DMS53 treated with DMSO at 0.1 percent for 48 hours (cell line): ENCODE results near the gene IL1RAPL1.

ENCODE experiments used
- DNase-seq: peaks from one replicate; lab custom pipeline; 2025; ENCODE audit not compliant: unreplicated experiment; lab: John Stamatoyannopoulos, UW

The IL1RAPL1 gene

DNA sequence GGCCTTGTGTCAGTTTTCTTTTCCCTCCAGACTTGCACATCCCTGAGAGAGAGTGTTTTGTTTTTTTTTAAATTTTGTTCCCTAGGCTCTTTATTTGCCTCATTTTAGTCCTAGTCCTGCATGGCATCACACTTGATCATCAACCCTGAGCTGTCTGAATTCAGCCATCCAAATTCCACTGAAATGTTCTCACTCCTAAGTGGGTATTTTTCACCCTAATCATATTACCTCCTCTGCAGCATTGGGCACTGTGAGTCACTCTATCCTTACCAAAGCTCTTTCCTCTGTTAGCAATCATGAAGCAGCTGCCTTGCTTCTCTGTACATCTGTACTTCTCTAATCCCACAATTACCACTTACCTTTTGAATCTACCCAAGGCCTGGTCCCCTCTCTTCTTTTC lies 1271.5 kb downstream of the IL1RAPL1 start:
- DNase-seq, result no peak

DNA sequence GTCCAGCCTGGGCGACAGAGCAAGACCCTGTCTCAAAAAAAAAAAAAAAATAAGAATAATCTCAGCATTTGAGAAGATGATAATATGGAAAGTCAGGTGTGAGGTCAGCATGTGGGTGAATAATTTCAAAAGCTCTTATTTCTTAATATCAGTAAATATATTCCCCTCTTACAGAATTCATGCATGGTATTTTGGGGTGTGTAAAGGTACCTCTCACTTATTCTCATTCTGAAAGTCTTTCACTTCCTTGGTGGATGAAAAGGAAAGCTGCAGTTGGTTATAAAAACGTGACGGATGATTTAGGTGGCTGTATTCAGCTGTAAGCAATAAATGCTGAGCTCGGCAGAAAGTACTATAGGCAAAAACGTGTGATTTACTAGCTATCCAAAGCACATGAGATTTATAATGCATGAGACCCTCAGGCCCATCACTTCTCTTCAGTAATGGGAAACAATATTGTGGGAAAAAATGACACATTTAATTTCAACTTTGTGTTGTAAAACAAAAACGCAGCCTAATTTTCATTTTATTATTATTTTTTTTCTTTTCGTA lies 1275.0 kb downstream of the IL1RAPL1 start:
- DNase-seq, result no peak

DNA sequence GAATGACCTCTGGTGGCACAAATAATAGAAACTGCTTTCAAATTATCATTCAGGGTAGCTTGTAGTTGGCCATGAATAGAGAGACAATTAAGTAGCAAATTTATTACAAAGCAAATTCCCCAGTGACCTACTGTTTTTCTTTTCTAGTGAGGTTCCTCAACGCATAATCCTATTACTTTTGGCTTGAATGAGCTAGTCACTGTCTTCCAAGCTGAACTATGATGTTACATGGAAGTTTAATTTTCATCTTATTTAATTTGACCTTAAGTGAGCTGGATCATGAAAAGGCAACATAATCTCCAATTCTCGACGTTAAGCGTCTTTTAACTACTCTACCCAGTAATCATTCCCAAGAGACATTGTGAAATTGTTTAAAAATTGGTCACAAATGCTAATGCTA lies 1280.7 kb downstream of the IL1RAPL1 start:
- no peak for DNase-seq

DNA sequence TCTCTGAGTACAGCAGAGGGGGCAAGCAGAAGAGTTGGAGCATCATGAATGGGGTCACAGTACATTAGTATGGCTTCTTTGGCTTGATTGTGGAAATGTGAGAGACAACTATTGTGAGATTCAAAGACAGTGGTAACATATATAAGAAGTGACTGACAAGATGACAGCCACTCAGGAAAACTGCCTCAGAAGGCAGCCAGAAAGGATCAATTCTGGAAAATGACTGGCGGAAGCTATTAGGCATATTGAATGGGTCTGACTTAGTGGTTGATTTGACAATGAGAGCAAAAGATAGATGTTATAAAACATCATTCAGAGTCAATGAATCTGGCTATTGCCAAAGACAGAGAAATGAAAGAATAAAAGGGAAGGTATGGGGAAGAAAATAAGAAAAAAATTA lies 1282.6 kb downstream of the IL1RAPL1 start:
- DNase-seq, result no peak

DNA sequence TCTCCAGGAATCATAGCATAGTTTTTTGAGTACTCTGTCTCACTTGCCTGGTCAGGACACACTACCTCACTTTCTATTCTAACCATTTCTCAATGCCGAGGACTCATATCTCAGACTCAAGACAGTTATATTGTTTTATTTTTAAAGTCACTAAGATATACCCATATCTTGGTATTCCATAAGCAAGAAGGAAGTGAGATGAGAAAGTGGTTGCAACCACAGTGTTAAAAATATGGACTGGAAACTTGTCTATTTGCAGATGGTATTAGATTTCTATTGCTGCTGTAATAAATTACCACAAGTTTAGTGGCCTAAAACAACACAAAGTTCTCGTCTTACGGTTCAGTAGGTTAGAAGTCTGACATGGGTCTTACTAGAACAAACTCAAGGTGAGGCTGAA lies 1283.4 kb downstream of the IL1RAPL1 start:
- DNase-seq, result no peak

DNA sequence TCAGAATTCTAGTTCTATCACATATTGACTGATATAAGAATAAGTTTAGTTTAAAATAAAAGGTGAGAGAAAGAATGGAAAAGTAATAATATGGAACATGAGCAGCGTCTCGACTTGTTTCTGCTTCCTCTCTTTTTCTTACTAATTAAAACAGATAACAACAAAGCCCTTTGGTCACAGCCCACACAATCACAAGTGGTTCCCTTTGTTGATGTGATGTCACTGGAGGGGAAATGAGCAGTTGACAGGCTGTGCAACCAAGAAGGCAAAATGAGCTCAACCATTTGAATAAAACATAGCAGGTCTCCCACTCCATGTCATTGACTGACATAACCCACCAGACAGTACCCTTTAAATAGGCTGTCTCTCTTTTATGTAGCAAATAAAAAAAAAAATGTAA lies 1285.6 kb downstream of the IL1RAPL1 start:
- no peak for DNase-seq

DNA sequence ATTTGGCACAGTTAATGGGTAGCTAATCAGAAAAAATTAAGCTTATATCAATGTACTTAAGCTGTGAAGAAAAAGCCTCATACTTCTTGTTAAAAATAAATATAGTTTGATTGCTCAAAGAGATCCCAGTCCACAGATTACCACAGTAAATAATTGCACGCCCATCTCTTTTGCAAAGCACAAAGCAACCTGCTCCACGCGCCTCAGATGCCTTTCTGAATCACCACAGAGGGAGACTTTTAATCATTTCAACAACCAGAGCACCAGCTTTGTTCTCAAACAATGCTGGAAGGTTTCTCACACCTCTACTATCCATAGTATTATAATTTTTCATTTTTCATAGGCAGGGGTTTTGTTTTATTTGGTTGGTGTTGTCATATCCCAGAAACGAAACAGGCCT lies 1289.5 kb downstream of the IL1RAPL1 start:
- no peak for DNase-seq

DNA sequence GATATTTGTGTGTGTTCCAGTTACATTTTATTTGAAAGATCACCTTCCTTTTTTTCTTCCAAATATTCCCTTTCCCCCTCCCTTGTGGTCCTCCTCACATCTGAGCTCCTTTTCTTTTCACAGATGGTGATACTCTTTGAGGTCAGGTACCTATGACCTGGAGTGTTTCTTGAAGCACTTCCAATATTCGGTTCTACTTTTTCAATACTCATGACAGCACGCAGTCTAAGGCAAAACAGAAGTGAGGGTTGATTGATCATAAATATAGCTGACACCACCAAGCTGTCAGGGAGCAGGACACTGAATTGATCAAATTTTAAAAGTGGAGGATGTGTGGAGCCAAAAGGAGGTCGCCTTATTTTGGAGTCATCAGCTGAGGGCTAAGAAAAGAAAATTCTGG lies 1293.7 kb downstream of the IL1RAPL1 start:
- DNase-seq, result no peak

DNA sequence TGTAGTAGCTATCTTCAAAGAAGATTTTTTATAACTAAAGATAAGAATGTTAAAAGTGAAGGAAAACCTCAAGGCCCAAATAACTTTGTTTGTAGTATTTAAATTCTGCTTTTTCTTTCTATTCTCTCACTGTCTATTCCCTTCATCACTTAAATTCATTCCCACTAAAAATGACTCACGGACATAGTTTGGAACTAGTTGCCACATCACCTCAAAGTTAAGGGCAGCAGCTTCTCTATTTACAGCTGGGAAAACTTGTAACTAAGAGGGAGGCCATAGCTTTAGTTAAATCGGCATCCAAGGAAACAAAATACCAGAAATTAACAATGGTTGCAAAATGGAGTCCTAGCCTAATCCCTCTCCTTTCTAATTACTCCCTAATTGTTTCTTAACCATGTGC lies 1302.8 kb downstream of the IL1RAPL1 start:
- no peak for DNase-seq

DNA sequence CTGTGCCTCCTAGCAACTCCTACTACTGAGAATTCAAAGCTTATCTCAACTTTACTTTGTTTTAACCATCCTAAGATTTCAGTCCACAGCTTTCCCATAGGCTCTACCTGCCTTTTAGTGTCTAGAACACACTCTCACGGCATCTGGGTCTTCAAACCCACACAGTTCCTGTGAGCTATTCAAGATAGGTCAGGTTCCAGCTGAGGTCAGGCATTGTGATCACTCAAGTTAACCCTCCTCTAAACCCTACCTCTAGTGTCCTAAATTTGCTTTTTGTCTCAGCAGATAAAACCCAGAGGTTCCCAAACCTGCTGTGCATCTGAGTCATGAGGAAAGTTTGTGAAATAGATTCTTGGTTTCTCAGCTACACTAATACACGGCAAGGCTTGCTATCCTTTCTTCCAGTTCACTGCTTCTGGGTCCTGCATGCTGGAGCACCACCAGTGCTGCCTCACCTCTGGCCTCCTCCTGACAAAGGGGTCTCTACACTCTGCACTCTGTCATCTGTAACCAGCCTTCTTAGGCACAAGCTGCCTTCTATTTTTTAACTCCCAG lies 1303.5 kb downstream of the IL1RAPL1 start:
- no peak for DNase-seq

DNA sequence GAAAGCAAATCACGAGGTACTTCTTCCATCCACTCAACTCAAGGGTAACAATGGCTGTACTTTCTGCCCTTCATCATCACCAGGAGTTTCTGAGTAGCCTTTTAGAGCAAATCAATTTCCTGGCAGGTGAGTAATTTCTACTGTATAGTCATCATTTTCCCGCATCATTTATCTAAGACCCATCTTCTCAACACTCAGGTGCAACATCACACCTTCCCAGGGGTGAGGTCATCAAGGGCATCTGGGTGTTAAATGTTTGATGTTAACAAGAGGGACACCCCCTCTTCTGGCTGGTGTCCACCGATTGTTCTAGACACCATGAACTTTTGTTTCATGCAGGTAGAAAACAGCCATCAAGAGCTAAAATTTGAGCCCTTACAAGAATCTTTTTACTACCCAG lies 1314.8 kb downstream of the IL1RAPL1 start:
- DNase-seq, result no peak

DNA sequence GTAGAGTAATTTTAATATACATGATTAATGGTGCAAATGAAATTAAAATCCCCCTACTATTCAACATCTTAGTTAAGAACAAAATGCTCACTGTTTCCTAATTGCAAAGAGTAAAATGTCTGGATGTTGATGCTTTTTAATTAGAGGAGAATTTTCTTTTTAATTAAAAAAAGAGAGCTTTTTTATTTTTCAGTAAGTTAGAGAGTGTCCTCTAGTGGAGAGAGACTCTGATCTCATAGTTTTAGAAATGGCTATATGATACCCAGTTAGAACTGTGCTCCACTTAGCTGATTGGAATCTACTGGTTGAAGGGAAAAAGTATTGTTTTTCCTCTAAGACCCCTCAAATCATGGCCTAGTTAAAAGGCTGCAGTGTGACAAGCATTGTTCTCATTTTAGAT lies 1316.1 kb downstream of the IL1RAPL1 start:
- no peak for DNase-seq

DNA sequence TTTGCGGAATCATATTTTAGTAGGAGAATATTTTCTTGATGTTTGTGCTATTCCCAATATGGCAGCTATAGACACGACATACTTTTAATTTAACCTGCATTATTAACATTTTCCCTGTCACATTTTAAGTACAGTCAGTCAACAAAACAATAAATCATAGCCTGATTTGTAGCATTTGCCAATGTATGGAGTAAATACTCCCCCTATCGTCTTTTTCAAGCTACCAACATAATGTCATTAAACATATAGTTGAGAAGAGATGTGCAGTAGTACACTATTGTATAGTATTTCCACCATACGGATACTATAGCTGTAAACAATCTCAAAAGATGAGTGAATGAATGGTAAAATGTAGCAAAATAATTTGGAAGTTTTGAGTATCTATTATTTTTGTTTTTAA lies 1324.4 kb downstream of the IL1RAPL1 start:
- DNase-seq, result no peak

DNA sequence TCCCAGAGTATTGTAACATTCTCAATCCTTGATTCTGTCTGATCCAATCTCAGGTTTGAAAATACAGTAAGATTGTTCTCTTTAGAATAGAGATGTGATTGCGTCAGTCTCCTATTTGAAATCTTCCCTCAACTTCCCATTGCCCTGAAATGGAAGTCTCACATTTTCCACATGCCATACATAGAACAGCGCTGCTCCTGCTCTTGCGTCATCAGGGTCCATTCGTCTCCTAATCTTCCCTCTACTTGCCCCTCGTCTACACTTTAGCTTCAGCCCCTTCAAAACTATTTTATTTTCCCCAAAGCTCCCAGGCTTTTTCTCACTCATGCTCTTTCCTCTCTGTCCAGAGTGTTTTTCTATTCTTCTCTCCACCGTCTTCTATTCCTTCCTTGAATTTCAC lies 1326.4 kb downstream of the IL1RAPL1 start:
- DNase-seq, result no peak

DNA sequence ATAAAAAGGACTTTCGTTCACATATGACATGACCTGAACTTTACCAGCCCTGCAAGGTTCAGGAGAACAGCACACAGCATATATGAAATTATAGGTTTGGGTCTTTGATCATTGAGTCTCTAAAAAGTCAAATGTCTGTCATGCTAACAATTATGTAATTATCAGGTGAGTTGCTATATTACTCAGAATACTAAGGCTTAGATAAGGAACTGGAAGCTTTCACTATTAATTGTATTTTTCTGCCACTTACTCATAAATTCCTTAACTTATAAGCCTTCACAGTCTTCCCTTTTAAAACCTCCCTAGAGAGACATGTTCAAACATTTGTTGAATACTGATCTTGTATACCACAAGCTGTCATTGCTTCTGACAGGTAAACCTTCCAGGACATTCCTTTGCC lies 1335.4 kb downstream of the IL1RAPL1 start:
- DNase-seq, result no peak

DNA sequence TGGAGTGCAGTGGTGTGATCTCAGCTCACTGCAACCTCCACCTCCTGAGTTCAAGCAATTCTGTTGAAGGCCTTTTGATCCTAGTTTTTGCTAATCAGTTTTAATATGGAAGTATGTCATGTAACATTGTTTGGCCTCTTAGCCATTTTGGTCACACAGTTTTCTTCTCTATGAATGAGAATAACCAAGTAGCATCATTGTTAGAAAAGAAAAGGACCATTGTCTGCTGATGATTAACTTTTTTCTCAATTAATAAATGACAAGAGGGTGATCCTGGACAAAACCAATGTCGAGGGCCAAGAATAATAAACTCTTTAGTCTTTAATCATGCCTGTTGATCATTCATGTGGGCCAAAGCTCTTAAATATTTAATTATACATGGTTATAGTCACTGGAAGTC lies 1338.8 kb downstream of the IL1RAPL1 start:
- no peak for DNase-seq

DNA sequence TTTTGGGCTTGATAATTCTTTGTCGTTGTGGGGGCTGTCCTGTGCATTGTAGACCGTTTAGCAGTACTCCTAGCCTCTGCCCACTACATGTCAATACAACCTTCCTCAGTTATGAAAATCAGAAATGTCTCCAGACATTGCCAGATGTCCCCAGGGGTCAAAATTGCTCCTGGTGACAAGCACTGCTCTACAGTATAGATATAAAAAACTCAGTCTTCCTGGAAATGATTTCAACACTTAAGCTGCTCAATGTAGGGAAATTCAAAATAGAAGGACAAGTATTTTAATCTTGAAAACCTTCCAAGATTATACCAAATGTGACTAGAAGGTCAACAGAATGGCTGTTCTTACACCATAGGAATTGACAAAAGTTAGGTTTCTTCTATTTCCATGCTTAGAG lies 1339.4 kb downstream of the IL1RAPL1 start:
- DNase-seq, result no peak

DNA sequence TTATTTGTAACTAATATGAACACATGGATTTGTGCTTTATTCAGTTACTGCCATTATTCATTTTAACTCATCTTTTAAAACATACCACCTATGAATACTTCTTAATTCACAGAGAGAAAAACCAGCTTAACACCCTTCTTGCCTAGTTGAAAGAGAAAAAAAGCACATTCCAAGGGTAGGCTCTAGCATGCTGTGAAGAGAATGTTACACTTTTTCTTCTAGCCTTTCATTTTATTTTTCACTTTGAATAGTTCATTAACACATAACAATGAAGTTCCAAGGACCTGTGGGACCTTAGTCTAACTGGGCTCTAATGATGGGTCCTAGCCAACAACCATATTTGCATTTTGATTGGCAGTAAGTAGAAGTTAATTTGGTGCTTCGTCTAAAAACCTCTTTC lies 1348.2 kb downstream of the IL1RAPL1 start:
- DNase-seq, result no peak

DNA sequence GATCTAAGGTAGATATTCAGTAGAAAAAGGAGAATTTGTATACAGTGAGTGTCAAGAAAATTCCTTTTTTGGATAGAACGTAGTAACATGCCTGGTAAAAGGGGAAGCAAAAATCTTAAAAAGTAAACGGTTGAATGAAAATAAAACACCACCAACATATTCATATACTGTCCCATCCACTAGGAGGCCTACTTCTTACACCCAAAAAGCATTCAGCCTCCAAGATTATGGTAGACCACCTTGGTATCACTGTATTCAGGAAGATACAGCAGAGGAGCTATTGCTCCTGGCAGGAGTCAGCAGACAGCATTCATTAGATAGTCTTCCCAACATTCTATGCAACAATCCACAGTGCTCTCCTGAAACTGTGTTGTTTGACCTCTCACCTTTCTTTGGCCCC lies 1353.5 kb downstream of the IL1RAPL1 start:
- DNase-seq, result no peak

DNA sequence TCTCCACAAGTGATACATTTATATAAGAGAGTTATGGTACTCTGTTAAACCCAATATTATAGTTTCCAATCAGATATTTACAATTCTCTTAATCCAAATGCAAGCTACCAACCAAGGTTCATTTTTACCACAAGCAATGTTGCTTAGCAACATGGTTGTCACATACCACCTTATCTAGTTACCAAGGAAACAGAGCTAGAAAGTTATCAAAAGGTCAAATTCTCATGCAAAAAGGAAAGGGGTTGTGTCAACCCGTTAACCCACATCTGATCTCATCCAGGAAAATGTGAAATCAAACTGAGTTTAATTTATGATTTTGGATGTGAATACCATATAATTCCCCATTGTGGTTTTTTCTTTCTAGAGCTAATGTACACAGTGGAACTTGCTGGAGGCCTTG lies 1354.0 kb downstream of the IL1RAPL1 start:
- DNase-seq, result no peak

DNA sequence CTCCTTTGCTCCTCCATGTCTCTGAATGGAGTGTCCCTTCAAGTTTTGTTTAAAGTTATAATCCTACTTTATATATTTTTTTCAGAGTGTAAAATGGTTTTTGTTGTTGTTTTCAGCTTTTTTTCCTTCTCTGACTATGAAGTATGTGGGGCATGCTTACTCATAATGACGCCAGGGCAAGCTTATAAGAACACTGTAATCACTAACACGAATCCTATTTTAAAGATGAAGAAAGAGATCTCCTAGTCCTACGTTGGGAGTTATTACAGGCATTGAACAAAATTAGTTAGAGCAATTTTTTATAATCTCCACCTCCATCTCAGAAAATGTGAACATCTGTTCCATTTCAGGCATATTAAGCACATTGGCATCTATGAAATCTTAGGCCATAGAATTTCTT lies 1360.0 kb downstream of the IL1RAPL1 start:
- DNase-seq, result no peak

DNA sequence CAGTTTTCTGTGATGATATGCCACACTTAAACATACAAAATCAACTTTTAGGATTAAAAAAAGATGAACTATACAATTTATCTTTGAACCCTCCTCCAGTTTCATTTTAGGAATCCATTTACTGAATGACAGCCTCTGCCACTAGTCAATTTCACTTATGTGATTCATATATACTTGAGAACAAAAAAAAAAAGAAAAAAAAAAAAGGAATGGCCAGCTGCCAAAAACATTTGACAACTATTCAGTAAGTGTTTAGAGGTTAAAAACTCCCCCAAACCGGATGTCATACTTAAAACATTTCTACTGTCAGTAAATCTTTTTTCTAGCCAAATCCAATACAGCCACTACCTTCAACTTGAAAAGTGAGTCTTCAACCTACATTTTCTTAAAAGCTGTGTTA lies 1361.4 kb downstream of the IL1RAPL1 start:
- no peak for DNase-seq

DNA sequence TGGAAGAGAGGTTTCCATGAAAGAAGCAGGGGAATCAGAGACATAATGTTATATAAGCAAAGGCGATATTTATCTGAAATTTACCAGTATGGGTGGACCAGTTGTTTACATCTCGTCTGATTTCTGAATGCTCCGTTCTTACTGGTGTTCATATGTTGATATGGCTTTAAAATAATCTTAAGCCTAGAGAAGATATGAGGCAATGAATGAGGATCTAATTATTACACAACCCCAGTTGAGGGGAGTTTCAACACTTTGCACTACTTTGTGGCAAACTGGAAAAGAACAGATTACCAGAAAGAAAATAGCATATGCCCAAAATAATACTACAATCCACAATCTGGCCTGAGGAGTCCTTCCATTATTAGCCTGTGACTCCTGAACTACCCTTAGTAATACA lies 1364.8 kb downstream of the IL1RAPL1 start:
- DNase-seq, result no peak

DNA sequence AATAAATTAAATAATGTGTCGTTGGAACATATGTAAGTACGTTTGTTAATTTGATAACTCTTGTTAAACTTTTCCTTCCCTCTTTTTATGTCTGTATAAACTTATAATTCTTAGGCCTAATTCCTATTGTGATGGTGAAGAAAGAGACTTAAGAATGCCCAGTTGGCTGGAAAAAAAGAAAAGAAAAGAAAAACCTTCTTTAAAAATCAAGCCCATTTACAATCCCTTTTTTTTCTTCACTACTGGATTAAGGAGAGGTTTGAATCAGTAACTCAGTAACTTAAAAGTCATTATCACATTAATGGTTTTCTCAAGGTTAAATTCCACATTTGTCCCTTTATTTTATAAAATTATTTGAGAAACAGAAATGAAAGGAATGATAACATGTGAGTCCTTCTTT lies 1374.8 kb downstream of the IL1RAPL1 start:
- no peak for DNase-seq
